Neural cell (in vitro differentiated cells): ENCODE results near the gene PITPNB.

ENCODE experiments used
- POLR2AphosphoS5 ChIP-seq: IDR thresholded peaks from 2 replicates; pipeline ENCODE4 v1.6.1; 2012
- TAF1 ChIP-seq: IDR thresholded peaks from 2 replicates; pipeline ENCODE4 v1.6.1; 2012; ENCODE audit warnings: low read depth
- TF ChIP-seq, protein P1 (sequence below): fragments of 450-650 bp; IDR thresholded peaks from 2 replicates; pipeline ENCODE4 v1.5.1; 2014; ENCODE audit warnings: antibody characterized with exemption, mild to moderate bottlenecking, moderate library complexity; ENCODE audit not compliant: poor library complexity, severe bottlenecking
- TF ChIP-seq, protein P2 (sequence below): IDR thresholded peaks from 2 replicates; pipeline ENCODE4 v1.6.1; 2012; ENCODE audit warnings: borderline replicate concordance

- TF ChIP-seq, protein P1, sequence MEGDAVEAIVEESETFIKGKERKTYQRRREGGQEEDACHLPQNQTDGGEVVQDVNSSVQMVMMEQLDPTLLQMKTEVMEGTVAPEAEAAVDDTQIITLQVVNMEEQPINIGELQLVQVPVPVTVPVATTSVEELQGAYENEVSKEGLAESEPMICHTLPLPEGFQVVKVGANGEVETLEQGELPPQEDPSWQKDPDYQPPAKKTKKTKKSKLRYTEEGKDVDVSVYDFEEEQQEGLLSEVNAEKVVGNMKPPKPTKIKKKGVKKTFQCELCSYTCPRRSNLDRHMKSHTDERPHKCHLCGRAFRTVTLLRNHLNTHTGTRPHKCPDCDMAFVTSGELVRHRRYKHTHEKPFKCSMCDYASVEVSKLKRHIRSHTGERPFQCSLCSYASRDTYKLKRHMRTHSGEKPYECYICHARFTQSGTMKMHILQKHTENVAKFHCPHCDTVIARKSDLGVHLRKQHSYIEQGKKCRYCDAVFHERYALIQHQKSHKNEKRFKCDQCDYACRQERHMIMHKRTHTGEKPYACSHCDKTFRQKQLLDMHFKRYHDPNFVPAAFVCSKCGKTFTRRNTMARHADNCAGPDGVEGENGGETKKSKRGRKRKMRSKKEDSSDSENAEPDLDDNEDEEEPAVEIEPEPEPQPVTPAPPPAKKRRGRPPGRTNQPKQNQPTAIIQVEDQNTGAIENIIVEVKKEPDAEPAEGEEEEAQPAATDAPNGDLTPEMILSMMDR, result no peak
- TF ChIP-seq POLR2AphosphoS5 (no peak), TAF1 (no peak)
- TF ChIP-seq, protein P2, sequence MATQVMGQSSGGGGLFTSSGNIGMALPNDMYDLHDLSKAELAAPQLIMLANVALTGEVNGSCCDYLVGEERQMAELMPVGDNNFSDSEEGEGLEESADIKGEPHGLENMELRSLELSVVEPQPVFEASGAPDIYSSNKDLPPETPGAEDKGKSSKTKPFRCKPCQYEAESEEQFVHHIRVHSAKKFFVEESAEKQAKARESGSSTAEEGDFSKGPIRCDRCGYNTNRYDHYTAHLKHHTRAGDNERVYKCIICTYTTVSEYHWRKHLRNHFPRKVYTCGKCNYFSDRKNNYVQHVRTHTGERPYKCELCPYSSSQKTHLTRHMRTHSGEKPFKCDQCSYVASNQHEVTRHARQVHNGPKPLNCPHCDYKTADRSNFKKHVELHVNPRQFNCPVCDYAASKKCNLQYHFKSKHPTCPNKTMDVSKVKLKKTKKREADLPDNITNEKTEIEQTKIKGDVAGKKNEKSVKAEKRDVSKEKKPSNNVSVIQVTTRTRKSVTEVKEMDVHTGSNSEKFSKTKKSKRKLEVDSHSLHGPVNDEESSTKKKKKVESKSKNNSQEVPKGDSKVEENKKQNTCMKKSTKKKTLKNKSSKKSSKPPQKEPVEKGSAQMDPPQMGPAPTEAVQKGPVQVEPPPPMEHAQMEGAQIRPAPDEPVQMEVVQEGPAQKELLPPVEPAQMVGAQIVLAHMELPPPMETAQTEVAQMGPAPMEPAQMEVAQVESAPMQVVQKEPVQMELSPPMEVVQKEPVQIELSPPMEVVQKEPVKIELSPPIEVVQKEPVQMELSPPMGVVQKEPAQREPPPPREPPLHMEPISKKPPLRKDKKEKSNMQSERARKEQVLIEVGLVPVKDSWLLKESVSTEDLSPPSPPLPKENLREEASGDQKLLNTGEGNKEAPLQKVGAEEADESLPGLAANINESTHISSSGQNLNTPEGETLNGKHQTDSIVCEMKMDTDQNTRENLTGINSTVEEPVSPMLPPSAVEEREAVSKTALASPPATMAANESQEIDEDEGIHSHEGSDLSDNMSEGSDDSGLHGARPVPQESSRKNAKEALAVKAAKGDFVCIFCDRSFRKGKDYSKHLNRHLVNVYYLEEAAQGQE, result no peak
These were observed 62.7 kb downstream of the PITPNB start for GRCh38 chr22:27856386-27856785.
